ENCODE data around the gene MYO16. TPM values are rescaled to one million over a fixed set of nuclear protein-coding genes. Genes with fewer than 3 reads are reported as not detected.

The MYO16 gene
- total and polyA plus RNA-seq, 4 donors, result 0.48 TPM; not detected in 3

DNA sequence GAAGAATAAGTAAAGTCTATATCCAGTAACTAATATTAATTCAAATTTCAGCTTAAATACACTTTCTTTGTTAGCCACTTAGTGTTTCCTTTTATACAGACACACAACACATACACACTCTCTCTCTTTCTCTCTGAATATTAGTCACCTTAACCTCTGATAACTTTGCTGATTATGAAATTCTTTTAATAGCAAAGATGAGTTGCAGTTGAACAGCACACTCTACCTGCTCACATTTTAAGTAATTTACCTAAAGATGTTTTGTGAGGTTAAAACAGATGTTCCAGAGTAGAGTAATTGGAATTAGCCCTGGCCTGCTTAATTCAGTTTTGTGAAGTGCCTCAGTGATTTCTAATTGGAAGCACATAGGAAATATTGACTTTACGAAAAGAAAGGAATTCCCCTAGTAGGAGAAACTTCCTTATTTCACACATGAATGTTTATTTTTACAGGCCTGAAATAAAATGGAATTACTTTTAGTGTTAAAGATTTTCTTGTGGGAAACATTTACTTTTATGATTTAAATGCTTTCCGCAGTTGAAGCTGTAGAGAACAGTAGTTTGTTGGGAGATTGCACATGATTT lies 184.3 kb downstream of the MYO16 start:
- Histone ChIP-seq H3K36me3 (ENCODE audit: control insufficient read depth in 1 of 2, insufficient read depth in 2 of 2, low read length in 1 of 2) (no peaks in the 10 kb centered on the region), H3K9me3 (ENCODE audit: control insufficient read depth, low read length) (no peaks in the 10 kb centered on the region), H3K27me3 (ENCODE audit: control insufficient read depth in 1 of 2, insufficient read depth in 2 of 2, low read length in 1 of 2) (no peaks in the 10 kb centered on the region), H3K4me1 (ENCODE audit: control insufficient read depth in 1 of 2, insufficient read depth in 2 of 2, low read length in 2 of 2) (no peaks in the 10 kb centered on the region), H3K4me3 (ENCODE audit: low read length in 2 of 2) (no peak overlapping the region), H3K27ac (ENCODE audit: low read depth in 1 of 2, low read length in 2 of 2) (no peak overlapping the region)
- no peak for DNase-seq
- 53 to 56% methylated on average over 2 of the region's 2 CpGs for WGBS, 2 donors
- intact Hi-C loops (cut with DNase I), result no loop called here
- ATAC-seq (ENCODE audit: low FRiP score), result no peak

DNA sequence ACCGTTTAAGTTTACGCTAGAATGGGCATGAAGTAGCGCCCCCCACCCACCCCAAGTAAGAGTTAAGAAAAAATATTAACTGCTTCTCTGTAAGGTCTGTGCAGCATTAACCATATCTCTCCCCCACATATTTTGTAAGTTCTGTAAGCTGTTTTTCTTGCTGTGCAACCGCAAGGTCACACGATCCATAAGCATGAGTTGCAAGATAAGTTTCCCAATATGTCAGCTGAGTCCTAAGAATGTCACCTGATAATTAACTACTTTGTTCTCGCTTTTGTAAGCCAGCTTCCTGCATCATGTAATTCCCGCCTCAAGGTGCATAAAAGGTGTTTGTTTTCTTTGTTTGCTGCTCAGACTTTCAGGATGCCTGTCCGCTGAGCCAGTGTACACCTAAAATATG lies 187.0 kb downstream of the MYO16 start:
- H3K27ac ChIP-seq (ENCODE audit: low read depth in 1 of 2, low read length in 2 of 2), result no peak overlapping the region
- H3K4me1 ChIP-seq (ENCODE audit: control insufficient read depth in 1 of 2, insufficient read depth in 2 of 2, low read length in 2 of 2), result no peaks in the 10 kb centered on the region
- H3K27me3 ChIP-seq (ENCODE audit: control insufficient read depth in 1 of 2, insufficient read depth in 2 of 2, low read length in 1 of 2), result no peaks in the 10 kb centered on the region
- H3K36me3 ChIP-seq (ENCODE audit: control insufficient read depth in 1 of 2, insufficient read depth in 2 of 2, low read length in 1 of 2), result no peaks in the 10 kb centered on the region
- WGBS, 2 donors, result 38 to 44% methylated on average over 8 of the region's 8 CpGs
- intact Hi-C loops (cut with DNase I), result no loop called here
- ATAC-seq (ENCODE audit: low FRiP score) (no peak), DNase-seq (no peak)
- no peak overlapping the region for H3K4me3 ChIP-seq (ENCODE audit: low read length in 2 of 2)
- no peaks in the 10 kb centered on the region for H3K9me3 ChIP-seq (ENCODE audit: control insufficient read depth, low read length)

- Histone ChIP-seq H3K27ac (ENCODE audit: low read depth in 1 of 2, low read length in 2 of 2) (no peak overlapping the region), H3K4me3 (ENCODE audit: low read length in 2 of 2) (no peak overlapping the region), H3K36me3 (ENCODE audit: control insufficient read depth in 1 of 2, insufficient read depth in 2 of 2, low read length in 1 of 2) (no peaks in the 10 kb centered on the region), H3K4me1 (ENCODE audit: control insufficient read depth in 1 of 2, insufficient read depth in 2 of 2, low read length in 2 of 2) (no peaks in the 10 kb centered on the region), H3K27me3 (ENCODE audit: control insufficient read depth in 1 of 2, insufficient read depth in 2 of 2, low read length in 1 of 2) (peaks cover 0 to 2% of the 10 kb centered on the region in 2 donors), H3K9me3 (ENCODE audit: control insufficient read depth, low read length) (peaks cover 2% of the 10 kb centered on the region)
- no peak for ATAC-seq (ENCODE audit: low FRiP score)
- WGBS, 2 donors, result 49% methylated on average over 4 of the region's 4 CpGs
- intact Hi-C loops (cut with DNase I), result no loop called here
- DNase-seq, result no peak
Measured at GRCh38 chr13:108827646-108828045, 198.2 kb downstream of the MYO16 start.

- 71 to 73% methylated on average over 9 of the region's 9 CpGs for WGBS, 2 donors
- ATAC-seq (ENCODE audit: low FRiP score) (no peak), DNase-seq (no peak)
- Histone ChIP-seq H3K4me1 (ENCODE audit: control insufficient read depth in 1 of 2, insufficient read depth in 2 of 2, low read length in 2 of 2) (no peaks in the 10 kb centered on the region), H3K27ac (ENCODE audit: low read depth in 1 of 2, low read length in 2 of 2) (no peak overlapping the region), H3K4me3 (ENCODE audit: low read length in 2 of 2) (no peak overlapping the region), H3K27me3 (ENCODE audit: control insufficient read depth in 1 of 2, insufficient read depth in 2 of 2, low read length in 1 of 2) (peaks cover 0 to 2% of the 10 kb centered on the region in 2 donors), H3K36me3 (ENCODE audit: control insufficient read depth in 1 of 2, insufficient read depth in 2 of 2, low read length in 1 of 2) (no peaks in the 10 kb centered on the region), H3K9me3 (ENCODE audit: control insufficient read depth, low read length) (peaks cover 2% of the 10 kb centered on the region)
- intact Hi-C loops (cut with DNase I), result no loop called here
Measured at GRCh38 chr13:108828086-108828815, 198.8 kb downstream of the MYO16 start.

DNA sequence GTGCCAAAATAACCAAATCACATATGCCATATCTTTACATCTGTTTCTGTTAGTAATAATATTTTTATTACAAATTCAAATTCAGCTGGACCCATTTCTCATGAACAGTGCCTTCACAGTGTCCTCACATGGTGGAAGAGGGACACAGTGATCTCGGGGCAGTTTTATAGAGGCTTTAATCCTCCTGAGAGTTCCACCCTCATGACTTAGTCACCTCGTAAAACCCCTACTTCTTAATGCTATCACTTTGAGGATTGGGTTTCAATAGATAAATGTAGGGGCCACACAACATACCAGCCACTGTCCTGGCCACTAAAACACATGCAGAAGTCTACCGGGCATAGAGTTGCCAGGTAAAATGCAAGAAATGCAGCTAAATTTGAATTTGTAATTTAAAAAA lies 201.5 kb downstream of the MYO16 start:
- WGBS, 2 donors, result 61 to 63% methylated on average over 3 of the region's 3 CpGs
- Histone ChIP-seq H3K27me3 (ENCODE audit: control insufficient read depth in 1 of 2, insufficient read depth in 2 of 2, low read length in 1 of 2) (peaks cover 0 to 2% of the 10 kb centered on the region in 2 donors), H3K4me3 (ENCODE audit: low read length in 2 of 2) (no peak overlapping the region), H3K9me3 (ENCODE audit: control insufficient read depth, low read length) (peaks cover 2% of the 10 kb centered on the region), H3K27ac (ENCODE audit: low read depth in 1 of 2, low read length in 2 of 2) (no peak overlapping the region), H3K36me3 (ENCODE audit: control insufficient read depth in 1 of 2, insufficient read depth in 2 of 2, low read length in 1 of 2) (no peaks in the 10 kb centered on the region), H3K4me1 (ENCODE audit: control insufficient read depth in 1 of 2, insufficient read depth in 2 of 2, low read length in 2 of 2) (no peaks in the 10 kb centered on the region)
- ATAC-seq (ENCODE audit: low FRiP score) (no peak), DNase-seq (no peak)
- intact Hi-C loops (cut with DNase I), result no loop called here

DNA sequence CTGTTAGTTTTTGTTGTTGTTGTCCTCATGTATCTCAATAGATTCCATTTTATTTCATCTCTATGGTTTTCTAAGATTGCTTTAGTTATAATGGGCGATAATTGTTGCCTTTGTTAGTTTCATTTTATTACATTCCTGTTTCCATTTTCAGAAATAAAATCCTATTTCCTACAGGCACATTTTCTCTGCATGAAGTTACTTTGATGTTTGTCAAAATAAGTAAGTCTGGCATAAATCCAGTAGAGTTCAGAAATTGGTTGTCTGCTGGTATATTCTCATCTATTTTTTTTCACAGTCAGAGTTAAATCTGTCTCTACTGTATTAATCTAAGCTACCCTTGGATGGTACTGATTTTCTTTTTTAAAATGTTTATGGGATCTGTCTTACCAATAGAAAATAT lies 204.1 kb downstream of the MYO16 start:
- Histone ChIP-seq H3K27ac (ENCODE audit: low read depth in 1 of 2, low read length in 2 of 2) (no peak overlapping the region), H3K9me3 (ENCODE audit: control insufficient read depth, low read length) (peaks cover 2% of the 10 kb centered on the region), H3K4me3 (ENCODE audit: low read length in 2 of 2) (no peak overlapping the region), H3K4me1 (ENCODE audit: control insufficient read depth in 1 of 2, insufficient read depth in 2 of 2, low read length in 2 of 2) (no peaks in the 10 kb centered on the region), H3K36me3 (ENCODE audit: control insufficient read depth in 1 of 2, insufficient read depth in 2 of 2, low read length in 1 of 2) (no peaks in the 10 kb centered on the region), H3K27me3 (ENCODE audit: control insufficient read depth in 1 of 2, insufficient read depth in 2 of 2, low read length in 1 of 2) (no peaks in the 10 kb centered on the region)
- intact Hi-C loops (cut with DNase I), result no loop called here
- DNase-seq, result no peak
- WGBS, 2 donors, result 80 to 83% methylated on average over 1 of the region's 1 CpG
- ATAC-seq (ENCODE audit: low FRiP score), result no peak

DNA sequence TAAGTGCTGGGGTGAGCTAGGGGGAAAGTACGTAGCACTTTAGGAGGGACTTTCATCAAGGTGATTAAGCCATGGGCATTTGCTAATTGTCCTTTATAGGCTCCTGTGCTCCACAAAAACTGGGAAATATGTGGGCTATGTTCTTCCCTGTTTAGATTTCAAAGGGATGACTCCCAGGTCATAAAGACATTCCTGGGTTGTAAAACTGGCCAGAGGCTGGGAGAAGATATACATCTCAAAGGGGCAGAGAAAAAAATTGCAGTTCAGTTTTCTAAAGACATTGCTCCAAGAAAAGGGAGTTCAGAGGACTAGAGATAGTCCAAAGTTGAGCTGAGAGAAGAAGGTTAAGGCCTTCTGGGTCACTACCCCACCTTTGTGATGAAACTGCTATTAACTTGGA lies 204.8 kb downstream of the MYO16 start:
- WGBS, 2 donors, result 53 to 57% methylated on average over 1 of the region's 1 CpG

GRCh38 chr13:108835083-108835482 lies 205.7 kb downstream of the MYO16 start:
- WGBS, 2 donors, result 50 to 54% methylated on average over 3 of the region's 3 CpGs
- Histone ChIP-seq H3K27ac (ENCODE audit: low read depth in 1 of 2, low read length in 2 of 2) (no peak overlapping the region), H3K4me3 (ENCODE audit: low read length in 2 of 2) (no peak overlapping the region), H3K27me3 (ENCODE audit: control insufficient read depth in 1 of 2, insufficient read depth in 2 of 2, low read length in 1 of 2) (no peaks in the 10 kb centered on the region), H3K36me3 (ENCODE audit: control insufficient read depth in 1 of 2, insufficient read depth in 2 of 2, low read length in 1 of 2) (no peaks in the 10 kb centered on the region), H3K4me1 (ENCODE audit: control insufficient read depth in 1 of 2, insufficient read depth in 2 of 2, low read length in 2 of 2) (no peaks in the 10 kb centered on the region), H3K9me3 (ENCODE audit: control insufficient read depth, low read length) (no peaks in the 10 kb centered on the region)
- DNase-seq (no peak), ATAC-seq (ENCODE audit: low FRiP score) (no peak)
- intact Hi-C loops (cut with DNase I), result no loop called here

More for the DNA sequence above, 204.8 kb downstream of the MYO16 start:
- DNase-seq (no peak), ATAC-seq (ENCODE audit: low FRiP score) (no peak)
- H3K4me3 ChIP-seq (ENCODE audit: low read length in 2 of 2), result no peak overlapping the region
- H3K9me3 ChIP-seq (ENCODE audit: control insufficient read depth, low read length), result no peaks in the 10 kb centered on the region
- intact Hi-C loops (cut with DNase I), result no loop called here
- no peaks in the 10 kb centered on the region for H3K4me1 ChIP-seq (ENCODE audit: control insufficient read depth in 1 of 2, insufficient read depth in 2 of 2, low read length in 2 of 2)
- H3K36me3 ChIP-seq (ENCODE audit: control insufficient read depth in 1 of 2, insufficient read depth in 2 of 2, low read length in 1 of 2), result no peaks in the 10 kb centered on the region
- no peak overlapping the region for H3K27ac ChIP-seq (ENCODE audit: low read depth in 1 of 2, low read length in 2 of 2)
- no peaks in the 10 kb centered on the region for H3K27me3 ChIP-seq (ENCODE audit: control insufficient read depth in 1 of 2, insufficient read depth in 2 of 2, low read length in 1 of 2)

DNA sequence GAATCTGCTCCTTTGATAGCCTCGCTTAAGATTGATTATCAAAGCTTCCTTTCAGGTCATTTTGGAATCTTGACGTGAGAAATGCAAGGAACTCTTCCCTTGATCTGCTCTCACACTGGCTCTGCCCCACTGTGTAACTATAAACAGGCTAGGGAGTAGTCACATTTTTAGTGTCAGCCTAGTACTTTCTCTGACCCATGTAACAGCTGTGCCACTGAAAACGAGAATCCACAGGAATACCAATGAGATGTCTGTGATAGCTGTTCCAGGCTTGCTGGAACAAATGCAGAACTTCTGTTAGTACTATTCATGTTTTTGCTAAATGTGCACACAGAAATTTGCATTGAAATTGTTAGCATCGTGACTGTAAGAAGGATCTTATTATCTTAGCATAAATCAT lies 221.3 kb downstream of the MYO16 start:
- DNase-seq (no peak), ATAC-seq (ENCODE audit: low FRiP score) (no peak)
- no peaks in the 10 kb centered on the region for H3K27me3 ChIP-seq (ENCODE audit: control insufficient read depth in 1 of 2, insufficient read depth in 2 of 2, low read length in 1 of 2)
- intact Hi-C loops (cut with DNase I), result no loop called here
- H3K36me3 ChIP-seq (ENCODE audit: control insufficient read depth in 1 of 2, insufficient read depth in 2 of 2, low read length in 1 of 2), result no peaks in the 10 kb centered on the region
- no peaks in the 10 kb centered on the region for H3K4me1 ChIP-seq (ENCODE audit: control insufficient read depth in 1 of 2, insufficient read depth in 2 of 2, low read length in 2 of 2)
- WGBS, 2 donors, result 20 to 25% methylated on average over 4 of the region's 4 CpGs
- H3K4me3 ChIP-seq (ENCODE audit: low read length in 2 of 2), result no peak overlapping the region
- H3K27ac ChIP-seq (ENCODE audit: low read depth in 1 of 2, low read length in 2 of 2), result no peak overlapping the region
- H3K9me3 ChIP-seq (ENCODE audit: control insufficient read depth, low read length), result no peaks in the 10 kb centered on the region

All from aorta (tissue), 5 donors.